ENCODE results near the gene ZYG11A.

The ZYG11A gene

GRCh38 chr1:52915855-52916220, 73.3 kb downstream of the ZYG11A start:
- Histone ChIP-seq H2AK5ac (ENCODE audit: low read length) (no peak overlapping the region), H3K79me2 (ENCODE audit: control insufficient read depth, insufficient read depth, low read length) (no peaks in the 10 kb centered on the region), H3K4me2 (ENCODE audit: low read length) (no peak overlapping the region), H3K56ac (ENCODE audit: low read length) (no peak overlapping the region), H3K4me1 (ENCODE audit: control insufficient read depth, low read depth, low read length) (no peaks in the 10 kb centered on the region), H4K8ac (ENCODE audit: low read depth, low read length) (no peak overlapping the region), H2BK5ac (ENCODE audit: low read length) (no peak overlapping the region), H4K5ac (ENCODE audit: low read length) (no peak overlapping the region), H3K79me1 (ENCODE audit: low read length) (no peaks in the 10 kb centered on the region), H3K4ac (ENCODE audit: low read depth, low read length) (no peak overlapping the region), H3K4me3 (ENCODE audit: low read length) (no peak overlapping the region), H2BK120ac (ENCODE audit: low read depth, low read length) (no peak overlapping the region), H3K36me3 (ENCODE audit: control insufficient read depth, insufficient read depth, low read length) (no peaks in the 10 kb centered on the region), H3K18ac (ENCODE audit: low read length) (no peak overlapping the region), H2BK15ac (replicated peaks; ENCODE audit: low read depth) (no peak overlapping the region), H3K27me3 (ENCODE audit: insufficient read depth, low read length, poor library complexity) (peaks cover 2% of the 10 kb centered on the region), H3K9ac (ENCODE audit: low read length) (no peak overlapping the region), H3K27ac (ENCODE audit: low read depth, low read length) (no peak overlapping the region), H3K23ac (ENCODE audit: low read length) (no peak overlapping the region)
- no peak for DNase-seq
- no CpG with 5 or more reads among the region's 7 CpGs for WGBS (ENCODE audit: extremely low coverage, insufficient coverage, low lambda C conversion rate)

GRCh38 chr1:52916241-52916975, 73.8 kb downstream of the ZYG11A start:
- Histone ChIP-seq H3K4ac (ENCODE audit: low read depth, low read length) (no peak overlapping the region), H3K27me3 (ENCODE audit: insufficient read depth, low read length, poor library complexity) (peaks cover 5% of the 10 kb centered on the region)
- WGBS (ENCODE audit: extremely low coverage, insufficient coverage, low lambda C conversion rate), result no CpG with 5 or more reads among the region's 10 CpGs

DNA sequence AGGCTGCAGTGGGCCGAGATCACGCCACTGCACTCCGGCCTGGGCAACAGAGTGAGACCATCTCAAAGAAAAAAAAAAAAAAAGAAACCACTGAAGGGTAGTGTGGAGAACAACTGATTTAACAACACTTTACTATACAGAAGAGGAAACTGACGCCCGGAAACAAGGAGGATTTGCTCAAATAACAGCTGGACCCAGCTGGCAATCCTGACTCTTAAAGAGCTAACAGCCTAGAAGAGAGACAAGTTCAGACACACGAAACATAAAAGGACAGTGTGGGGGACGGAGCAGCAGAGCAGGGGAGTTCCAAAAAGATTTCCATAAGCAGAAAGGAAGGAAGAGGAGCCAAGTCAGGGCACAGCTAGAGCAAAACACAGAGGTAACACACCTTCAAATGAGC, 74.6 kb downstream of the ZYG11A start:
- H3K56ac ChIP-seq (ENCODE audit: low read length), result no peak overlapping the region
- H3K27me3 ChIP-seq (ENCODE audit: insufficient read depth, low read length, poor library complexity), result peaks cover 7% of the 10 kb centered on the region
- H3K4ac ChIP-seq (ENCODE audit: low read depth, low read length), result no peak overlapping the region
- no peaks in the 10 kb centered on the region for H3K79me1 ChIP-seq (ENCODE audit: low read length)
- H3K36me3 ChIP-seq (ENCODE audit: control insufficient read depth, insufficient read depth, low read length), result no peaks in the 10 kb centered on the region
- WGBS (ENCODE audit: extremely low coverage, insufficient coverage, low lambda C conversion rate), result no CpG with 5 or more reads among the region's 7 CpGs
- H3K4me2 ChIP-seq (ENCODE audit: low read length), result no peak overlapping the region
- DNase-seq, result no peak
- no peak overlapping the region for H4K8ac ChIP-seq (ENCODE audit: low read depth, low read length)
- no peak overlapping the region for H3K27ac ChIP-seq (ENCODE audit: low read depth, low read length)
- H3K4me1 ChIP-seq (ENCODE audit: control insufficient read depth, low read depth, low read length), result no peaks in the 10 kb centered on the region
- H2BK120ac ChIP-seq (ENCODE audit: low read depth, low read length), result no peak overlapping the region
- H3K9ac ChIP-seq (ENCODE audit: low read length), result no peak overlapping the region
- H2BK15ac ChIP-seq (replicated peaks; ENCODE audit: low read depth), result no peak overlapping the region
- H2AK5ac ChIP-seq (ENCODE audit: low read length), result no peak overlapping the region
- no peak overlapping the region for H2BK5ac ChIP-seq (ENCODE audit: low read length)
- H3K4me3 ChIP-seq (ENCODE audit: low read length), result no peak overlapping the region
- no peak overlapping the region for H3K23ac ChIP-seq (ENCODE audit: low read length)
- H4K5ac ChIP-seq (ENCODE audit: low read length), result no peak overlapping the region
- no peaks in the 10 kb centered on the region for H3K79me2 ChIP-seq (ENCODE audit: control insufficient read depth, insufficient read depth, low read length)
- no peak overlapping the region for H3K18ac ChIP-seq (ENCODE audit: low read length)

More at GRCh38 chr1:52916241-52916975, 73.8 kb downstream of the ZYG11A start:
- H3K4me2 ChIP-seq (ENCODE audit: low read length), result no peak overlapping the region
- no peaks in the 10 kb centered on the region for H3K36me3 ChIP-seq (ENCODE audit: control insufficient read depth, insufficient read depth, low read length)
- no peak overlapping the region for H2BK15ac ChIP-seq (replicated peaks; ENCODE audit: low read depth)
- DNase-seq, result no peak
- no peak overlapping the region for H2BK5ac ChIP-seq (ENCODE audit: low read length)
- no peak overlapping the region for H2AK5ac ChIP-seq (ENCODE audit: low read length)
- H3K4me1 ChIP-seq (ENCODE audit: control insufficient read depth, low read depth, low read length), result no peaks in the 10 kb centered on the region
- no peak overlapping the region for H4K8ac ChIP-seq (ENCODE audit: low read depth, low read length)
- H2BK120ac ChIP-seq (ENCODE audit: low read depth, low read length), result no peak overlapping the region
- no peak overlapping the region for H4K5ac ChIP-seq (ENCODE audit: low read length)
- no peak overlapping the region for H3K4me3 ChIP-seq (ENCODE audit: low read length)
- H3K27ac ChIP-seq (ENCODE audit: low read depth, low read length), result no peak overlapping the region
- no peaks in the 10 kb centered on the region for H3K79me2 ChIP-seq (ENCODE audit: control insufficient read depth, insufficient read depth, low read length)
- no peak overlapping the region for H3K56ac ChIP-seq (ENCODE audit: low read length)
- no peak overlapping the region for H3K9ac ChIP-seq (ENCODE audit: low read length)
- H3K23ac ChIP-seq (ENCODE audit: low read length), result no peak overlapping the region
- H3K79me1 ChIP-seq (ENCODE audit: low read length), result no peaks in the 10 kb centered on the region
- no peak overlapping the region for H3K18ac ChIP-seq (ENCODE audit: low read length)

DNA sequence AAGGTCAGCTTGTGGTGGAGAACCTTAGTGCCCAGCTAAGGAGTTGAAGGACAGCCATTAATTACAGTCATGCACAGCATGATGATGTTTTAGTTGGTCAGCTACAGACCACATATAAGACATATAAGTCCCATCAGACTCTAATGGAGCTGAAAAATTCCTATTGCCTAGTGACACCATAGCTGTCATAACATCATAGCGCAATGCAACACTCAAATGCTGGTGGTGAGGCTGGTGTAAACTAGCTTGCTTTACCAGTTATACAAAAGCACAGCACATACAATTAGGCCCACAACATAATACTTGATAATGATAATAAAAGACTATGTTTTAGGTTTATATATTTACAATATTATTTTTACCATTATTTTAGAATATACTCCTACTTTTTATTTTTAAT, 75.0 kb downstream of the ZYG11A start:
- H3K27ac ChIP-seq (ENCODE audit: low read depth, low read length), result no peak overlapping the region
- no peak overlapping the region for H2BK5ac ChIP-seq (ENCODE audit: low read length)
- H4K8ac ChIP-seq (ENCODE audit: low read depth, low read length), result no peak overlapping the region
- no peaks in the 10 kb centered on the region for H3K36me3 ChIP-seq (ENCODE audit: control insufficient read depth, insufficient read depth, low read length)
- no peak overlapping the region for H3K23ac ChIP-seq (ENCODE audit: low read length)
- peaks cover 7% of the 10 kb centered on the region for H3K27me3 ChIP-seq (ENCODE audit: insufficient read depth, low read length, poor library complexity)
- H3K79me2 ChIP-seq (ENCODE audit: control insufficient read depth, insufficient read depth, low read length), result no peaks in the 10 kb centered on the region
- H3K18ac ChIP-seq (ENCODE audit: low read length), result no peak overlapping the region
- H3K9ac ChIP-seq (ENCODE audit: low read length), result no peak overlapping the region
- H4K5ac ChIP-seq (ENCODE audit: low read length), result no peak overlapping the region
- no CpG with 5 or more reads among the region's 1 CpG for WGBS (ENCODE audit: extremely low coverage, insufficient coverage, low lambda C conversion rate)
- no peak overlapping the region for H2BK15ac ChIP-seq (replicated peaks; ENCODE audit: low read depth)
- H3K4me3 ChIP-seq (ENCODE audit: low read length), result no peak overlapping the region
- H3K4me2 ChIP-seq (ENCODE audit: low read length), result no peak overlapping the region
- DNase-seq, result no peak
- no peak overlapping the region for H2BK120ac ChIP-seq (ENCODE audit: low read depth, low read length)
- no peaks in the 10 kb centered on the region for H3K4me1 ChIP-seq (ENCODE audit: control insufficient read depth, low read depth, low read length)
- H3K79me1 ChIP-seq (ENCODE audit: low read length), result no peaks in the 10 kb centered on the region
- no peak overlapping the region for H3K56ac ChIP-seq (ENCODE audit: low read length)
- no peak overlapping the region for H2AK5ac ChIP-seq (ENCODE audit: low read length)
- no peak overlapping the region for H3K4ac ChIP-seq (ENCODE audit: low read depth, low read length)

GRCh38 chr1:52918201-52918600, 75.6 kb downstream of the ZYG11A start:
- Histone ChIP-seq H3K23ac (ENCODE audit: low read length) (no peak overlapping the region), H3K4me3 (ENCODE audit: low read length) (no peak overlapping the region), H3K4me2 (ENCODE audit: low read length) (no peak overlapping the region), H3K18ac (ENCODE audit: low read length) (no peak overlapping the region), H2BK120ac (ENCODE audit: low read depth, low read length) (no peak overlapping the region), H3K27ac (ENCODE audit: low read depth, low read length) (no peak overlapping the region), H4K5ac (ENCODE audit: low read length) (no peak overlapping the region), H3K9ac (ENCODE audit: low read length) (no peak overlapping the region), H3K27me3 (ENCODE audit: insufficient read depth, low read length, poor library complexity) (peaks cover 7% of the 10 kb centered on the region), H2AK5ac (ENCODE audit: low read length) (no peak overlapping the region), H3K4ac (ENCODE audit: low read depth, low read length) (no peak overlapping the region), H3K36me3 (ENCODE audit: control insufficient read depth, insufficient read depth, low read length) (no peaks in the 10 kb centered on the region), H4K8ac (ENCODE audit: low read depth, low read length) (no peak overlapping the region), H3K79me1 (ENCODE audit: low read length) (no peaks in the 10 kb centered on the region), H3K56ac (ENCODE audit: low read length) (no peak overlapping the region), H3K79me2 (ENCODE audit: control insufficient read depth, insufficient read depth, low read length) (no peaks in the 10 kb centered on the region), H2BK5ac (ENCODE audit: low read length) (no peak overlapping the region), H2BK15ac (replicated peaks; ENCODE audit: low read depth) (no peak overlapping the region), H3K4me1 (ENCODE audit: control insufficient read depth, low read depth, low read length) (no peaks in the 10 kb centered on the region)
- WGBS (ENCODE audit: extremely low coverage, insufficient coverage, low lambda C conversion rate), result no CpG with 5 or more reads among the region's 6 CpGs
- no peak for DNase-seq
